Mesendoderm (in vitro differentiated cells): ENCODE measurements around the gene LIN7C. TPM values are rescaled to one million over a fixed set of nuclear protein-coding genes. Genes with fewer than 3 reads are reported as not detected.
A peak's percentile ranks its signal among the peaks of the same experiment; 100 is the strongest.

Experiments
- DNase-seq: peaks from one replicate; pipeline ENCODE4 v3.0.0; 2013
- H2AK5ac ChIP-seq: 2 replicates; pipeline ENCODE4 v1.6.1; 2013; ENCODE audit warnings: low read length, inconsistent platforms
- H2BK120ac ChIP-seq: 2 replicates; pipeline ENCODE4 v1.6.1; 2013; ENCODE audit warnings: low read depth, mild to moderate bottlenecking, low read length, moderate library complexity, mixed read lengths
- H2BK15ac ChIP-seq: replicated peaks from 2 replicates; pipeline ENCODE4 v1.6.1; 2013; ENCODE audit warnings: low read depth, mild to moderate bottlenecking, moderate library complexity
- H2BK5ac ChIP-seq: 2 replicates; pipeline ENCODE4 v1.6.1; 2013; ENCODE audit warnings: low read length, inconsistent platforms
- H3K18ac ChIP-seq: 2 replicates; pipeline ENCODE4 v1.6.1; 2013; ENCODE audit warnings: mild to moderate bottlenecking, low read length, mixed read lengths
- H3K23ac ChIP-seq: one replicate; pipeline ENCODE4 v1.6.1; 2013; ENCODE audit warnings: low read length
- H3K27ac ChIP-seq: 2 replicates; pipeline ENCODE4 v1.5.1; 2013; ENCODE audit warnings: low read depth, mild to moderate bottlenecking, inconsistent platforms, low read length, moderate library complexity
- H3K27me3 ChIP-seq: 2 replicates; pipeline ENCODE4 v1.6.1; 2013; ENCODE audit warnings: low read length, control low read depth, mild to moderate bottlenecking, inconsistent platforms; ENCODE audit not compliant: insufficient read depth, poor library complexity
- H3K36me3 ChIP-seq: 2 replicates; pipeline ENCODE4 v1.6.1; 2013; ENCODE audit warnings: low read length, inconsistent platforms; ENCODE audit not compliant: control insufficient read depth, insufficient read depth
- H3K4ac ChIP-seq: one replicate; pipeline ENCODE4 v1.6.1; 2013; ENCODE audit warnings: low read depth, mild to moderate bottlenecking, low read length, moderate library complexity
- H3K4me1 ChIP-seq: 2 replicates; pipeline ENCODE4 v1.6.1; 2013; ENCODE audit warnings: low read depth, low read length, inconsistent platforms; ENCODE audit not compliant: control insufficient read depth
- H3K4me2 ChIP-seq: 2 replicates; pipeline ENCODE4 v1.6.1; 2013; ENCODE audit warnings: low read length
- H3K4me3 ChIP-seq: 2 replicates; pipeline ENCODE4 v1.5.1; 2013; ENCODE audit warnings: mild to moderate bottlenecking, low read length
- H3K56ac ChIP-seq: one replicate; pipeline ENCODE4 v1.6.1; 2013; ENCODE audit warnings: low read length
- H3K79me1 ChIP-seq: 2 replicates; pipeline ENCODE4 v1.6.1; 2013; ENCODE audit warnings: low read length, inconsistent platforms
- H3K79me2 ChIP-seq: 2 replicates; pipeline ENCODE4 v1.6.1; 2013; ENCODE audit warnings: mild to moderate bottlenecking, low read length; ENCODE audit not compliant: control insufficient read depth, insufficient read depth
- H3K9ac ChIP-seq: 2 replicates; pipeline ENCODE4 v1.6.1; 2013; ENCODE audit warnings: low read length, inconsistent platforms
- H4K5ac ChIP-seq: one replicate; pipeline ENCODE4 v1.6.1; 2013; ENCODE audit warnings: low read length
- H4K8ac ChIP-seq: one replicate; pipeline ENCODE4 v1.6.1; 2013; ENCODE audit warnings: low read depth, mild to moderate bottlenecking, control low read depth, low read length, moderate library complexity
- WGBS: extraction: QIAGEN DNeasy Blood & Tissue Kit; methylation state at CpG from one replicate; pipeline ENCODE4 v1.1.7; 2013; ENCODE audit warnings: low lambda C conversion rate, missing lambda C conversion rate; ENCODE audit not compliant: insufficient coverage; ENCODE audit errors: extremely low coverage; 5-methylcytosine and 5-hydroxymethylcytosine counted together
- polyA plus RNA-seq, 2 experiments: library from polyadenylated mRNA; stranded (reverse); fragments of 200-250 nt; gene quantifications; one replicate each; pipeline ENCODE4 v1.2.3, GENCODE V29; 2013

The LIN7C gene
- 25.1 TPM for polyA plus RNA-seq (2013, experiment 1 of 2)
- 23.9 TPM for polyA plus RNA-seq (2013, experiment 2 of 2)

GRCh38 chr11:27506200-27507182 is at the start of gene LIN7C:
TSS of gene LIN7C (minus strand) at chr11:27506769. CDS start at chr11:27506752, 17 bp downstream.
- H3K4ac ChIP-seq = no peak within 1 kb of the TSS
- H3K9ac ChIP-seq = peak within 1 kb of the TSS; percentile 98
- H3K4me2 ChIP-seq = peak within 1 kb of the TSS; percentile 89
- peaks cover 4% of the 10 kb centered on the region for H3K4me1 ChIP-seq
- peak within 1 kb of the TSS; percentile 88 for H4K5ac ChIP-seq
- H2BK5ac ChIP-seq = peak within 1 kb of the TSS; percentile 81
- peak within 1 kb of the TSS; percentile 92 for H3K4me3 ChIP-seq
- no peaks in the 10 kb centered on the region for H3K36me3 ChIP-seq
- H3K18ac ChIP-seq = peak within 1 kb of the TSS; percentile 33
- H2BK15ac ChIP-seq = no peak within 1 kb of the TSS
- H3K79me1 ChIP-seq = peaks cover 11% of the 10 kb centered on the region
- H3K79me2 ChIP-seq = peaks cover 16% of the 10 kb centered on the region
- no peak within 1 kb of the TSS for H4K8ac ChIP-seq
- H2AK5ac ChIP-seq = no peak within 1 kb of the TSS
- peak within 1 kb of the TSS; percentile 99 for H3K56ac ChIP-seq
- H3K23ac ChIP-seq = peak within 1 kb of the TSS; percentile 95
- no peak within 1 kb of the TSS for H2BK120ac ChIP-seq
- H3K27me3 ChIP-seq = no peaks in the 10 kb centered on the region
- peak; percentile 99 for DNase-seq
- WGBS = no CpG with 5 or more reads among the region's 60 CpGs
- H3K27ac ChIP-seq = peak within 1 kb of the TSS; percentile 79

- no peaks in the 10 kb centered on the region for H3K27me3 ChIP-seq
- no peak overlapping the region for H4K8ac ChIP-seq
- no peaks in the 10 kb centered on the region for H3K4me1 ChIP-seq
- no peaks in the 10 kb centered on the region for H3K79me1 ChIP-seq
- H4K5ac ChIP-seq = no peak overlapping the region
- H3K4me3 ChIP-seq = no peak overlapping the region
- H3K18ac ChIP-seq = no peak overlapping the region
- H3K56ac ChIP-seq = no peak overlapping the region
- no peak overlapping the region for H2BK5ac ChIP-seq
- no peaks in the 10 kb centered on the region for H3K36me3 ChIP-seq
- H2AK5ac ChIP-seq = no peak overlapping the region
- H3K4ac ChIP-seq = no peak overlapping the region
- no peak overlapping the region for H3K23ac ChIP-seq
- no peak overlapping the region for H3K9ac ChIP-seq
- no CpG with 5 or more reads among the region's 1 CpG for WGBS
- H2BK15ac ChIP-seq = no peak overlapping the region
- no peak overlapping the region for H2BK120ac ChIP-seq
- no peak overlapping the region for H3K27ac ChIP-seq
- H3K4me2 ChIP-seq = no peak overlapping the region
- no peaks in the 10 kb centered on the region for H3K79me2 ChIP-seq
- no peak for DNase-seq
Observed at GRCh38 chr11:27555264-27555663, 48.7 kb upstream of the LIN7C start.

GRCh38 chr11:27553186-27553585 is 46.6 kb upstream of the LIN7C start:
- no peak overlapping the region for H3K4ac ChIP-seq
- WGBS = no CpG with 5 or more reads among the region's 3 CpGs
- no peak overlapping the region for H2BK120ac ChIP-seq
- H2BK15ac ChIP-seq = no peak overlapping the region
- no peak overlapping the region for H3K9ac ChIP-seq
- H3K27ac ChIP-seq = no peak overlapping the region
- no peak overlapping the region for H3K4me2 ChIP-seq
- H3K56ac ChIP-seq = no peak overlapping the region
- no peaks in the 10 kb centered on the region for H3K4me1 ChIP-seq
- H4K5ac ChIP-seq = no peak overlapping the region
- H3K27me3 ChIP-seq = no peaks in the 10 kb centered on the region
- H3K36me3 ChIP-seq = no peaks in the 10 kb centered on the region
- H3K4me3 ChIP-seq = no peak overlapping the region
- no peak overlapping the region for H2BK5ac ChIP-seq
- no peak for DNase-seq
- H3K79me2 ChIP-seq = no peaks in the 10 kb centered on the region
- no peaks in the 10 kb centered on the region for H3K79me1 ChIP-seq
- H4K8ac ChIP-seq = no peak overlapping the region
- no peak overlapping the region for H3K18ac ChIP-seq
- H3K23ac ChIP-seq = no peak overlapping the region
- H2AK5ac ChIP-seq = no peak overlapping the region

- Histone ChIP-seq H3K9ac (no peak overlapping the region), H4K8ac (no peak overlapping the region), H3K27ac (no peak overlapping the region), H3K18ac (no peak overlapping the region), H3K79me2 (no peaks in the 10 kb centered on the region), H2BK15ac (no peak overlapping the region), H3K56ac (no peak overlapping the region), H3K4ac (no peak overlapping the region), H3K27me3 (no peaks in the 10 kb centered on the region), H3K4me3 (no peak overlapping the region), H3K23ac (no peak overlapping the region), H3K36me3 (no peaks in the 10 kb centered on the region), H2BK120ac (no peak overlapping the region), H3K79me1 (no peaks in the 10 kb centered on the region), H2AK5ac (no peak overlapping the region), H2BK5ac (no peak overlapping the region), H3K4me1 (no peaks in the 10 kb centered on the region), H3K4me2 (no peak overlapping the region), H4K5ac (no peak overlapping the region)
- WGBS = no CpG with 5 or more reads among the region's 2 CpGs
- DNase-seq = no peak
Observed at GRCh38 chr11:27552341-27552740, 45.8 kb upstream of the LIN7C start.

- H2BK5ac ChIP-seq = no peak overlapping the region
- H3K23ac ChIP-seq = no peak overlapping the region
- no peak overlapping the region for H3K4me3 ChIP-seq
- H2BK15ac ChIP-seq = no peak overlapping the region
- no peak overlapping the region for H3K4ac ChIP-seq
- H3K27ac ChIP-seq = no peak overlapping the region
- H3K4me2 ChIP-seq = no peak overlapping the region
- no peaks in the 10 kb centered on the region for H3K27me3 ChIP-seq
- H3K56ac ChIP-seq = no peak overlapping the region
- no peak overlapping the region for H2BK120ac ChIP-seq
- no peak for DNase-seq
- no peak overlapping the region for H4K8ac ChIP-seq
- no peak overlapping the region for H3K9ac ChIP-seq
- no peaks in the 10 kb centered on the region for H3K4me1 ChIP-seq
- no peak overlapping the region for H4K5ac ChIP-seq
- H3K79me2 ChIP-seq = no peaks in the 10 kb centered on the region
- H3K18ac ChIP-seq = no peak overlapping the region
- no peaks in the 10 kb centered on the region for H3K36me3 ChIP-seq
- no peak overlapping the region for H2AK5ac ChIP-seq
- no peaks in the 10 kb centered on the region for H3K79me1 ChIP-seq
Observed at GRCh38 chr11:27551127-27551526, 44.6 kb upstream of the LIN7C start.
